IMR-90 (cell line): ENCODE results near the gene WDR48. TPM values are rescaled to one million over a fixed set of nuclear protein-coding genes. Genes with fewer than 3 reads are reported as not detected.

ENCODE experiments used
- ATAC-seq: fragments of 200-7000 bp; cut with Tn5 transposase; 2 replicates; pipeline ENCODE4 v1.9.1; 2020; ENCODE audit warnings: low read depth, mild to moderate bottlenecking, moderate library complexity
- BruUV-seq: library from RNA; stranded (reverse); fragments of 400-500 nt; replicated peaks from 2 replicates; lab custom pipeline; 2021; lab: Mats Ljungman, UMichigan
- CTCF ChIA-PET: fragments of 300-600 bp; formaldehyde crosslinking; extraction: SDS; loops from one replicate; lab custom pipeline; 2021; ENCODE audit warnings: antibody characterized with exemption; lab: Yijun Ruan, JAX
- POLR2A ChIA-PET: fragments of 300-600 bp; sonication (Branson Sonifier 250); formaldehyde crosslinking; loops from one replicate; lab custom pipeline; 2022; ENCODE audit warnings: antibody characterized with exemption; ENCODE audit not compliant: unreplicated experiment; lab: Charles Lee
- DNase-seq: peaks from one replicate; pipeline ENCODE4 v3.0.0; 2013
- H2AFZ ChIP-seq: replicated peaks from 2 replicates; pipeline ENCODE3; 2013; ENCODE audit warnings: low read length, mild to moderate bottlenecking; ENCODE audit not compliant: poor library complexity
- H2AK5ac ChIP-seq: 2 replicates; pipeline ENCODE4 v1.6.1; 2013; ENCODE audit warnings: low read depth, low read length, inconsistent platforms
- H2AK9ac ChIP-seq: replicated peaks from 2 replicates; pipeline ENCODE3; 2013; ENCODE audit warnings: mild to moderate bottlenecking, low read depth, low read length, moderate library complexity; ENCODE audit not compliant: poor library complexity
- H2BK120ac ChIP-seq: 2 replicates; pipeline ENCODE4 v1.6.1; 2013; ENCODE audit warnings: low read depth, low read length, inconsistent platforms
- H2BK15ac ChIP-seq: 3 replicates; pipeline ENCODE4 v1.6.1; 2013; ENCODE audit warnings: low read depth, low read length, inconsistent platforms
- H2BK20ac ChIP-seq: 2 replicates; pipeline ENCODE4 v1.6.1; 2013; ENCODE audit warnings: low read depth, mild to moderate bottlenecking, inconsistent platforms, low read length, moderate library complexity
- H2BK5ac ChIP-seq: 2 replicates; pipeline ENCODE4 v1.6.1; 2013; ENCODE audit warnings: mild to moderate bottlenecking, low read depth, low read length, inconsistent platforms; ENCODE audit not compliant: poor library complexity, severe bottlenecking
- H3K14ac ChIP-seq: replicated peaks from 2 replicates; pipeline ENCODE4 v1.6.1; 2013; ENCODE audit warnings: low read depth, low read length, inconsistent platforms
- H3K18ac ChIP-seq: 2 replicates; pipeline ENCODE4 v1.6.1; 2013; ENCODE audit warnings: low read depth, low read length, control low read depth
- H3K23ac ChIP-seq: 2 replicates; pipeline ENCODE4 v1.6.1; 2013; ENCODE audit warnings: low read depth, low read length, inconsistent platforms
- H3K27ac ChIP-seq: 2 replicates; pipeline ENCODE4 v1.5.1; 2013; ENCODE audit warnings: mild to moderate bottlenecking, control low read depth, low read length; ENCODE audit not compliant: insufficient read depth
- H3K27me3 ChIP-seq: 2 replicates; pipeline ENCODE4 v1.6.1; 2013; ENCODE audit warnings: low read length; ENCODE audit not compliant: control insufficient read depth, insufficient read depth
- H3K36me3 ChIP-seq: 2 replicates; pipeline ENCODE4 v1.6.1; 2013; ENCODE audit warnings: low read length, mixed read lengths; ENCODE audit not compliant: control insufficient read depth, insufficient read depth
- H3K4ac ChIP-seq: 2 replicates; pipeline ENCODE4 v1.6.1; 2013; ENCODE audit warnings: low read depth, low read length, inconsistent platforms
- H3K4me1 ChIP-seq: 2 replicates; pipeline ENCODE4 v1.6.1; 2013; ENCODE audit warnings: low read length, mixed read lengths; ENCODE audit not compliant: control insufficient read depth, insufficient read depth
- H3K4me2 ChIP-seq: 2 replicates; pipeline ENCODE4 v1.6.1; 2013; ENCODE audit warnings: low read depth, mild to moderate bottlenecking, control low read depth, low read length, moderate library complexity
- H3K4me3 ChIP-seq: 2 replicates; pipeline ENCODE4 v1.5.1; 2013; ENCODE audit warnings: low read depth, mild to moderate bottlenecking, control low read depth, low read length, moderate library complexity; ENCODE audit not compliant: insufficient read depth
- H3K56ac ChIP-seq: 2 replicates; pipeline ENCODE4 v1.6.1; 2013; ENCODE audit warnings: low read length, inconsistent platforms; ENCODE audit not compliant: insufficient read depth; ENCODE audit errors: extremely low read depth
- H3K79me1 ChIP-seq, 2 experiments: 2 replicates each; pipeline ENCODE4 v1.6.1; 2013; ENCODE audit warnings: low read length in 2 of 2, inconsistent platforms in 1 of 2, low read depth in 1 of 2
- H3K9ac ChIP-seq: 2 replicates; pipeline ENCODE4 v1.6.1; 2013; ENCODE audit warnings: low read depth, low read length, control low read depth
- H3K9me1 ChIP-seq: 2 replicates; pipeline ENCODE4 v1.6.1; 2013; ENCODE audit warnings: low read length, inconsistent platforms; ENCODE audit not compliant: insufficient read depth
- H3K9me3 ChIP-seq: 2 replicates; pipeline ENCODE4 v1.6.1; 2013; ENCODE audit warnings: low read length; ENCODE audit not compliant: control insufficient read depth, insufficient read depth
- H4K20me1 ChIP-seq: 2 replicates; pipeline ENCODE4 v1.6.1; 2013; ENCODE audit warnings: low read length, inconsistent platforms; ENCODE audit not compliant: insufficient read depth
- H4K5ac ChIP-seq: 2 replicates; pipeline ENCODE4 v1.6.1; 2013; ENCODE audit warnings: mild to moderate bottlenecking, low read depth, low read length, control low read depth
- H4K8ac ChIP-seq, 2 experiments: 2 replicates each; pipeline ENCODE4 v1.6.1; 2013; ENCODE audit warnings: low read depth in 2 of 2, low read length in 2 of 2, control low read depth in 1 of 2, inconsistent platforms in 1 of 2
- H4K91ac ChIP-seq: 2 replicates; pipeline ENCODE4 v1.6.1; 2013; ENCODE audit warnings: low read depth, low read length, inconsistent platforms; ENCODE audit not compliant: insufficient read depth
- CEBPB ChIP-seq: IDR thresholded peaks from 2 replicates; pipeline ENCODE4 v1.6.1; 2012; ENCODE audit warnings: low read depth, low read length, improper control_type of control experiment
- CTCF ChIP-seq: conservative IDR thresholded peaks from 2 replicates; pipeline ENCODE4 v1.5.1; 2012; ENCODE audit warnings: mild to moderate bottlenecking, low read depth, low read length, improper control_type of control experiment
- MAZ ChIP-seq: IDR thresholded peaks from 2 replicates; pipeline ENCODE4 v1.6.1; 2012; ENCODE audit warnings: low read depth, mild to moderate bottlenecking, low read length, improper control_type of control experiment, moderate library complexity, borderline replicate concordance
- NFE2L2 ChIP-seq: fragments of 150-350 bp; IDR thresholded peaks from 2 replicates; pipeline ENCODE4 v1.6.1; 2016; ENCODE audit warnings: low read depth, mild to moderate bottlenecking, low read length
- POLR2A ChIP-seq: IDR thresholded peaks from 2 replicates; pipeline ENCODE4 v1.6.1; 2012; ENCODE audit warnings: mild to moderate bottlenecking, low read depth, low read length
- RCOR1 ChIP-seq: IDR thresholded peaks from 2 replicates; pipeline ENCODE4 v1.6.1; 2012; ENCODE audit warnings: mild to moderate bottlenecking, low read length, improper control_type of control experiment; ENCODE audit not compliant: insufficient replicate concordance
- RFX5 ChIP-seq: IDR thresholded peaks from 2 replicates; pipeline ENCODE4 v1.8.0; 2012; ENCODE audit warnings: low read depth, mild to moderate bottlenecking, low read length, moderate library complexity
- WGBS, 2 experiments: methylation state at CpG; one replicate each; pipeline versions ENCODE4 v1.1.5 to v1.1.7; 2013; ENCODE audit warnings: missing lambda C conversion rate in 2 of 2; ENCODE audit not compliant: insufficient read length in 1 of 2; ENCODE audit errors: extremely low coverage in 2 of 2; 5-methylcytosine and 5-hydroxymethylcytosine counted together
- dilution Hi-C: fragments of 300-500 bp; cut with HindIII; formaldehyde crosslinking; loops from one replicate; pipeline ENCODE4 v1.14.3; 2018; ENCODE audit warnings: low sequenced_read_pairs; ENCODE audit not compliant: unreplicated experiment
- in situ Hi-C: fragments of 300-500 bp; cut with MboI; formaldehyde crosslinking; loops from 3 replicates; pipeline ENCODE4 v1.14.3; 2019; ENCODE audit warnings: low sequenced_read_pairs, inconsistent platforms, mixed read lengths
- intact Hi-C: fragments of 100-400 bp; cut with micrococcal nuclease; formaldehyde crosslinking; loops from 2 replicates; pipeline ENCODE4 v1.10.0; 2022
- polyA plus RNA-seq, 3 experiments: library from polyadenylated mRNA; depleted of rRNA; stranded (reverse); fragments of >200 nt; gene quantifications; 2 replicates each; pipeline ENCODE4 v1.2.3, GENCODE V29; 2012; ENCODE audit warnings: low replicate concordance in 1 of 3
- total RNA-seq: library from RNA; depleted of rRNA; stranded (reverse); fragments of >200 nt; gene quantifications from 2 replicates; pipeline ENCODE4 v1.2.3, GENCODE V29; 2012

The WDR48 gene
- total and polyA plus RNA-seq, 2 of the 4 experiments (the other 2 are of a cell fraction): 14.4 to 41.2 TPM

- H3K4me3 ChIP-seq: no peak overlapping the region
- no peak overlapping the region for H3K27ac ChIP-seq
- no peak overlapping the region for H3K4ac ChIP-seq
- TF ChIP-seq CTCF (no peak), RCOR1 (no peak), MAZ (no peak), POLR2A (no peak), NFE2L2 (no peak), CEBPB (no peak), RFX5 (no peak)
- H2AFZ ChIP-seq: no peak overlapping the region
- peaks cover 89% of the 10 kb centered on the region for H4K20me1 ChIP-seq
- in situ Hi-C loops: no loop called here
- H4K5ac ChIP-seq: no peak overlapping the region
- dilution Hi-C loops: no loop called here
- H2BK15ac ChIP-seq: no peak overlapping the region
- no peak overlapping the region for H2BK5ac ChIP-seq
- ATAC-seq (no peak), DNase-seq (no peak)
- no peak overlapping the region for H2BK120ac ChIP-seq
- H3K56ac ChIP-seq: no peak overlapping the region
- CTCF ChIA-PET: no interaction called here
- BruUV-seq: no TSS peak
- POLR2A ChIA-PET: no interaction called here
- H2BK20ac ChIP-seq: no peak overlapping the region
- peaks cover 44% of the 10 kb centered on the region for H3K36me3 ChIP-seq
- WGBS, 2 experiments: no CpG with 5 or more reads among the region's 5 CpGs
- no peak overlapping the region for H3K14ac ChIP-seq
- peaks cover 33% of the 10 kb centered on the region for H3K4me1 ChIP-seq
- H3K18ac ChIP-seq: no peak overlapping the region
- no peak overlapping the region for H4K91ac ChIP-seq
- no peak overlapping the region for H3K9ac ChIP-seq
- H3K9me3 ChIP-seq: no peaks in the 10 kb centered on the region
- peaks cover 34% of the 10 kb centered on the region for H3K9me1 ChIP-seq
- H3K27me3 ChIP-seq: no peaks in the 10 kb centered on the region
- H4K8ac ChIP-seq: no peak overlapping the region
- H2AK5ac ChIP-seq: no peak overlapping the region
- no peak overlapping the region for H3K23ac ChIP-seq
- H3K4me2 ChIP-seq: no peak overlapping the region
- H2AK9ac ChIP-seq: no peak overlapping the region
- peaks cover 12 to 79% of the 10 kb centered on the region in 2 experiments for H3K79me1 ChIP-seq
- intact Hi-C loops: no loop called here
Observed at GRCh38 chr3:39142067-39142466, 90.3 kb downstream of the WDR48 start.
